Fibroblast of lung (primary cell): ENCODE data around the gene AMPD1.

Source experiments
- EZH2 ChIP-seq: IDR thresholded peaks from 2 replicates; pipeline ENCODE4 v1.5.1; 2012; ENCODE audit warnings: low read length, control low read depth, mild to moderate bottlenecking; ENCODE audit errors: missing control alignments
- TF ChIP-seq, protein P1 (sequence below), 2 donors: IDR thresholded peaks in 1 of 2; conservative IDR thresholded peaks in 1 of 2; 1 replicate in 1 of 2; 2 replicates in 1 of 2; pipeline ENCODE4 v1.5.1; 2011 to 2012; ENCODE audit warnings: low read length in 2 of 2, control low read depth in 1 of 2, inconsistent platforms in 1 of 2, low read depth in 1 of 2, mild to moderate bottlenecking in 1 of 2

GRCh38 chr1:114666954-114667353 is 28.4 kb downstream of the AMPD1 start:
- TF ChIP-seq, protein P1, sequence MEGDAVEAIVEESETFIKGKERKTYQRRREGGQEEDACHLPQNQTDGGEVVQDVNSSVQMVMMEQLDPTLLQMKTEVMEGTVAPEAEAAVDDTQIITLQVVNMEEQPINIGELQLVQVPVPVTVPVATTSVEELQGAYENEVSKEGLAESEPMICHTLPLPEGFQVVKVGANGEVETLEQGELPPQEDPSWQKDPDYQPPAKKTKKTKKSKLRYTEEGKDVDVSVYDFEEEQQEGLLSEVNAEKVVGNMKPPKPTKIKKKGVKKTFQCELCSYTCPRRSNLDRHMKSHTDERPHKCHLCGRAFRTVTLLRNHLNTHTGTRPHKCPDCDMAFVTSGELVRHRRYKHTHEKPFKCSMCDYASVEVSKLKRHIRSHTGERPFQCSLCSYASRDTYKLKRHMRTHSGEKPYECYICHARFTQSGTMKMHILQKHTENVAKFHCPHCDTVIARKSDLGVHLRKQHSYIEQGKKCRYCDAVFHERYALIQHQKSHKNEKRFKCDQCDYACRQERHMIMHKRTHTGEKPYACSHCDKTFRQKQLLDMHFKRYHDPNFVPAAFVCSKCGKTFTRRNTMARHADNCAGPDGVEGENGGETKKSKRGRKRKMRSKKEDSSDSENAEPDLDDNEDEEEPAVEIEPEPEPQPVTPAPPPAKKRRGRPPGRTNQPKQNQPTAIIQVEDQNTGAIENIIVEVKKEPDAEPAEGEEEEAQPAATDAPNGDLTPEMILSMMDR (conservative IDR thresholded peaks at IDR 0.05 in 1 of 2, IDR thresholded peaks at IDR 0.05 in 1 of 2; ENCODE audit: low read depth in 1 of 2, low read length in 2 of 2): no peak
- TF ChIP-seq EZH2: no peak
